ENCODE measurements around the gene STRBP. TPM values are rescaled to one million over a fixed set of nuclear protein-coding genes. Genes with fewer than 3 reads are reported as not detected.

Gene STRBP
- total and polyA plus RNA-seq, 2 of the 8 experiments (the other 6 are each of a cell fraction or from before 2014, with no cell fraction given) = 29.7 to 105 TPM

DNA sequence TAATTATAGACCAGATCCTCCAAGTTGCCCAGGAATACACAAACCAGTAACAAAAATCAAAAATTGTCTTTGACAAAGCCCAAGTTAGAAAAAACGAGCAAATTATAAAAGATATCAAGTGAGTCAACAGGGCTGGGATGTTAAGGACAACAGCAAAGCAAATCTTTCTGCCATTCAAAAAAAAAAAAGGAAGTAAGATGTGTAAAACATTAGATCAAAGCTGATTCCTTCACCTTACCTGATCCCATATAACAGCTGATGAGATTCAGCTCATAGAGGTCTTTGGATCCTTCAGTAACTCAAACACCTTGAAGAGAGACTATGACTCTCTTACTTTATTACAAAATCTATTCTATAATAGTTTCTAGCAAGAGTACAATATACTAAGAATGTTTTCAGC, 100.9 kb downstream of the STRBP start:
- Histone ChIP-seq H3K79me2 (ENCODE audit: control insufficient read depth in 1 of 2, insufficient read depth in 2 of 2, low read length in 2 of 2) (peaks cover 0 to 3% of the 10 kb centered on the region in 2 experiments; a peak in 1 of 4 replicates), H3K27me3 (replicated peaks in 1 of 4; ENCODE audit: control insufficient read depth in 3 of 4, extremely low read depth in 1 of 4, insufficient read depth in 3 of 4, low read length in 3 of 4) (no peaks in the 10 kb centered on the region), H4K91ac (replicated peaks; ENCODE audit: insufficient read length, low read length) (no peak overlapping the region), H2BK20ac (ENCODE audit: low read length) (no peak overlapping the region), H3K23ac (ENCODE audit: insufficient read length) (no peak overlapping the region), H3K36me3 (ENCODE audit: control insufficient read depth in 2 of 4, insufficient read depth in 4 of 4, low read length in 3 of 4) (no peaks in the 10 kb centered on the region; a peak in 1 of 8 replicates), H3K56ac (replicated peaks; ENCODE audit: insufficient read length, low read depth, low read length) (no peak overlapping the region), H4K8ac (ENCODE audit: extremely low read depth, insufficient read depth, low read length) (no peak overlapping the region), H2AK5ac (ENCODE audit: low read depth, low read length) (no peak overlapping the region), H3K4me3 (ENCODE audit: extremely low read depth in 1 of 4, insufficient read depth in 2 of 4, low read depth in 3 of 4, low read length in 4 of 4) (no peak overlapping the region), H3K9me3 (ENCODE audit: insufficient read depth in 2 of 2, low read depth in 1 of 2, low read length in 1 of 2) (no peaks in the 10 kb centered on the region), H3K27ac (ENCODE audit: low read depth, low read length) (no peak overlapping the region), H2BK12ac (ENCODE audit: low read depth, low read length) (no peak overlapping the region), H2BK15ac (ENCODE audit: low read length) (no peak overlapping the region), H3K4ac (replicated peaks; ENCODE audit: insufficient read length, low read depth, low read length) (no peak overlapping the region), H3K14ac (ENCODE audit: insufficient read length) (no peak overlapping the region), H3K4me1 (replicated peaks in 1 of 4; ENCODE audit: control insufficient read depth in 3 of 4, insufficient read depth in 4 of 4, low read length in 3 of 4) (no peaks in the 10 kb centered on the region), H3K4me2 (ENCODE audit: insufficient read depth in 1 of 2, low read depth in 2 of 2, low read length in 2 of 2) (no peak overlapping the region), H2BK120ac (replicated peaks; ENCODE audit: low read depth, low read length) (no peak overlapping the region), H3K9ac (replicated peaks in 1 of 4; ENCODE audit: extremely low read depth in 1 of 4, low read depth in 3 of 4, low read length in 3 of 4) (no peak overlapping the region), H4K20me1 (replicated peaks in 1 of 2; ENCODE audit: control insufficient read depth in 1 of 2, insufficient read depth in 2 of 2, low read length in 2 of 2) (no peaks in the 10 kb centered on the region), H3K23me2 (ENCODE audit: low read depth, low read length) (no peaks in the 10 kb centered on the region), H4K5ac (ENCODE audit: insufficient read length, low read depth, low read length) (no peak overlapping the region), H2BK5ac (ENCODE audit: low read depth, low read length) (no peak overlapping the region), H2AFZ (ENCODE audit: low read length) (no peak overlapping the region), H3K79me1 (ENCODE audit: low read depth, low read length) (no peaks in the 10 kb centered on the region; the same call in 1 of the 2 replicates), H3K18ac (ENCODE audit: extremely low read depth, low read length) (no peak overlapping the region)
- ChIA-PET CTCF (ENCODE audit: partially characterized antibody) (interaction anchor here (0.6 kb wide), 1 partner anchor 1586 kb away, joined by 3 read pairs; no protein-coding TSS in a partner anchor), POLR2A (ENCODE audit: partially characterized antibody) (interaction anchor here (0.6 to 0.8 kb wide), 3 partner anchors 9 to 851 kb away, joined by 3 to 5 read pairs (median 3); no protein-coding TSS in a partner anchor)
- DNase-seq (ENCODE audit: low read depth in 1 of 2, low spot score in 2 of 2) = no peak
- no peak for FAIRE-seq
- WGBS, 2 experiments (ENCODE audit: extremely low coverage in 1 of 2, insufficient coverage in 1 of 2, insufficient read length in 1 of 2, insufficient replicate concordance in 2 of 2, low coverage in 1 of 2, low lambda C conversion rate in 2 of 2, missing lambda C conversion rate in 1 of 2) = 78% methylated on average over 1 of the region's 1 CpG; no CpG with 5 or more reads in 1 of the 2 experiments
- TF ChIP-seq TEAD4 (IDR thresholded peaks at IDR 0.05; ENCODE audit: low read depth, low read length) (no peak), RFX5 (IDR thresholded peaks at IDR 0.05; ENCODE audit: borderline replicate concordance, low read depth, low read length) (no peak), ZNF274 (IDR thresholded peaks at IDR 0.05; ENCODE audit: borderline replicate concordance, extremely low read depth, low read length) (no peak), RAD21 (IDR thresholded peaks at IDR 0.05 in 1 of 2, conservative IDR thresholded peaks at IDR 0.05 in 1 of 2; ENCODE audit: low read depth in 2 of 2, low read length in 2 of 2) (no peak), JUND (IDR thresholded peaks at IDR 0.05; ENCODE audit: low read length) (no peak), KDM4A (IDR thresholded peaks at IDR 0.05; ENCODE audit: low read depth, low read length, severe bottlenecking) (no peak), RNF2 (IDR thresholded peaks at IDR 0.05; ENCODE audit: borderline replicate concordance, low read depth, low read length, missing control alignments, poor library complexity, severe bottlenecking) (no peak), SIN3A (conservative IDR thresholded peaks at IDR 0.05 in 1 of 2, IDR thresholded peaks at IDR 0.05 in 1 of 2; ENCODE audit: low read depth in 1 of 2, low read length in 2 of 2) (no peak), SIRT6 (IDR thresholded peaks at IDR 0.05; ENCODE audit: low read length) (no peak), TAF7 (optimal IDR thresholded peaks at IDR 0.05; ENCODE audit: borderline replicate concordance, low read depth, low read length) (no peak), SP1 (IDR thresholded peaks at IDR 0.05; ENCODE audit: low read depth, low read length) (no peak), BRCA1 (IDR thresholded peaks at IDR 0.05; ENCODE audit: low read depth, low read length) (no peak), BACH1 (IDR thresholded peaks at IDR 0.05; ENCODE audit: low read length) (no peak)
- TF ChIP-seq, protein P1, sequence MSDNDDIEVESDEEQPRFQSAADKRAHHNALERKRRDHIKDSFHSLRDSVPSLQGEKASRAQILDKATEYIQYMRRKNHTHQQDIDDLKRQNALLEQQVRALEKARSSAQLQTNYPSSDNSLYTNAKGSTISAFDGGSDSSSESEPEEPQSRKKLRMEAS (IDR thresholded peaks at IDR 0.05) = no peak

All from H1 (cell line).